Choroid plexus epithelial cell (primary cell): ENCODE data around the gene ATAD3C.
A peak's percentile ranks its signal among the peaks of the same experiment; 100 is the strongest.
"Not testable (repeated sequence)": the region's sequence is repeated elsewhere in the genome, so short reads cannot be mapped to it uniquely, and the experiment has no call there.

Experiments used
- DNase-seq: peaks from one replicate; pipeline ENCODE4 v3.0.0-alpha.2; 2010; ENCODE audit warnings: low read depth
- H3K4me3 ChIP-seq: 2 replicates; pipeline ENCODE4 v1.5.1; 2011; ENCODE audit warnings: low read depth, mild to moderate bottlenecking, control low read depth, low read length, moderate library complexity
- CTCF ChIP-seq: conservative IDR thresholded peaks from 2 replicates; pipeline ENCODE4 v1.5.1; 2011; ENCODE audit warnings: low read depth, mild to moderate bottlenecking, control low read depth, inconsistent platforms, low read length, moderate library complexity

The ATAD3C gene

DNA sequence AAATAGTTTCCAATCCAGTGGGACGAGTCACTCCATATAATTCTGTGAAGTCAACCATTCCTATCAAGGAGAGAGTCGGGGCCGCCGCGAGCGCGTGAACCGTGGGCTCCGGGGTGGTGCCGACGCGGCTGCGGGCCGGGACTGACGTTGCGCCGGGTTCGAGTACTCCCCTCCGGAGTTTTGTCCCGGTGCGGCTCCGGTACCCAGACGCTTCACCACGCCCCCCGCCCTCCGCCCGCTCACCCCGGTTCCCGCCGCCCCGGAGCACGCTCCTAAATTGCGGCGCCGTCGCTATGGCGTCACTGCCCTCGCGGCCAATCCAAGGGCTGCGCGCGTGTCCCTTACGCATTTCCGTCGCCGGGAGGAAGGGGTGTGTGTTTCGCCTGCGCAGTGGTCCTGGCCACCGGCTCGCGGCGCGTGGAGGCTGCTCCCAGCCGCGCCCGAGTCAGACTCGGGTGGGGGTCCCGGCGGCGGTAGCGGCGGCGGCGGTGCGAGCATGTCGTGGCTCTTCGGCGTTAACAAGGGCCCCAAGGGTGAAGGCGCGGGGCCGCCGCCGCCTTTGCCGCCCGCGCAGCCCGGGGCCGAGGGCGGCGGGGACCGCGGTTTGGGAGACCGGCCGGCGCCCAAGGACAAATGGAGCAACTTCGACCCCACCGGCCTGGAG lies 22.0 kb downstream of the ATAD3C start, which contains the start of gene ATAD3B:
ATAD3B (plus strand) TSS at position 377 of the 664 bp plus-strand sequence; CDS start at position 497, 120 bp downstream.
- peak; percentile 91 for DNase-seq
- peak within 1 kb of the TSS; percentile 85 for H3K4me3 ChIP-seq
- TF ChIP-seq CTCF = no peak

GRCh38 chr1:1472053-1472876 lies 22.8 kb downstream of the ATAD3C start:
- peak overlapping the region; percentile 66 for H3K4me3 ChIP-seq
- DNase-seq = peak; percentile 12

DNA sequence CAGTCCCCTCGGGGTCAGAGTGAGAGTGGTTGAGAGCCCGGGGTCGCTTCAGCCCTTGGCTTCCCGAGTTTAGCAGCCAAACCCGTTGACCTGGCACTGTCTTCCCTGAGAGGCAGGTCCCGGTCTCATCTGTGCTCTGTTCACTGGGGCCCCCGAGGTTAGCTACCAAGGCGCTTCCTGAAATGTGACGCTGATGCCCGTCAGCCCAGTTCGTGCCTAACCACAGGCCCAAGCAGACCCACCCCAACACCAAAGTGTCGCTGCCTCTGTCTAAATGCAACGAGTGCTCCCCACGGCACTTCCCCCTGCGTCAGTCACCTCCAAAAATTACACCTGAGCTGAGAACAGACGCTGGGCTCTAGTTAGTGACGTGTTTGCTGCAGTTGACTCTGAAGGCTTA lies 26.5 kb downstream of the ATAD3C start:
- H3K4me3 ChIP-seq, DNase-seq: not testable (repeated sequence)

DNA sequence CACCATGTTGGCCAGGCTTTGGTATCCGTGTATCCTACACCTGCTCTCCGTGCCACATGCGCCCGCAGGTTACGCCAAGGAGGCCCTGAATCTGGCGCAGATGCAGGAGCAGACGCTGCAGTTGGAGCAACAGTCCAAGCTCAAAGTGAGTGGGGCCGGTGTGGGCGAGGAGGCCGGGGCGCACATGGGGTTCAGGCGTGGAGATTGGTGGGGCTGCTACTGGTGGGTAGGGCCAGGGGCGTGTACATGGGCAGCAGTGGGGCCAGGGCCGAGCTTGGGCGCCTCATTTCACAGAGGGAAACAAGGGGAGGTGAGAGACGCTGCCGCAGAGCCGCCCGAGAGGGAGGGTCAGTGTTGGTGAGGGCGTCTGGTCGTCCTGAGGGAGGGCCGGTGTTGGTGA lies 27.7 kb downstream of the ATAD3C start:
- DNase-seq = no peak
- no peak overlapping the region for H3K4me3 ChIP-seq
- TF ChIP-seq CTCF = no peak

DNA sequence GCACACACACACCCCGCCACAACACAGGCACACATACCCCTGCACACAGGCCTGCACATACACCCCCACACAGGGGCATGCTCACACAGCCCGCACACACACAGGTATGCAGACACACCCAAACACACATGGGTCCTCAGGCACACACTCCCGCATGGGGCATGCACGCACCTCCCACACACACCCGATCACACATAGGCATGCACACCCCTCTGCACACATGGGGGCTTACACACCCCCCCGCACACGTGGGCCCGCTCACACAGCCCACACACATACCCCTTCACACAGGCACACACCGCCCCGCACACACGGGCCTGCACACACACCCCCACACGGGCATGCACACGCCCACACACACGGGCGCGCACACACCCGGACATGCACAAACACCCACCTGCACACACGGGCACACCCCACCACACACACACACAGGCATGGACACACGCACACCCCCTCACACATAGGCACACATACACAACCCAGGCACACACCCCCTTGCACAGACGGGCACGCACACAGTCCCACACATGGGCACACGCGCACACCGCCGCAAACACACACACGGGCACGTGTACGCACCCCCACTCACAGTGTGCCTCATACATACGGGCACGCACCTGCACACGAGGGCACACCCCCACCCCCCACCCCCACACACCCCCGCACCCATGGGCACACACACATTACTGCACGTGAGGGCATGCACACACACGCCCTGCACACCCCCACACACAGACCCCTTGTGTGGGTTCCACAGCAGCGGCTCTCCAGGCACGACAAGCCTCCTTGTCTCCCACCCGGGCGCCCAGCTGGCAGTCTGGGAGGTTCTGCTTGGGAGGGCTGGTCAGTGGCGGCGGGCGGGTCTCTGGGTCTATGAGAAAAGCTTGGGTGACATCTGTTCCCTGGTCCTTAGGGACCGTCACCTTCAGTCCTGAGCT lies 30.3 kb downstream of the ATAD3C start:
- no peak for TF ChIP-seq CTCF
- no peak overlapping the region for H3K4me3 ChIP-seq
- DNase-seq = no peak

GRCh38 chr1:1480488-1480867 lies 31.0 kb downstream of the ATAD3C start:
- not testable (repeated sequence) for DNase-seq, H3K4me3 ChIP-seq

DNA sequence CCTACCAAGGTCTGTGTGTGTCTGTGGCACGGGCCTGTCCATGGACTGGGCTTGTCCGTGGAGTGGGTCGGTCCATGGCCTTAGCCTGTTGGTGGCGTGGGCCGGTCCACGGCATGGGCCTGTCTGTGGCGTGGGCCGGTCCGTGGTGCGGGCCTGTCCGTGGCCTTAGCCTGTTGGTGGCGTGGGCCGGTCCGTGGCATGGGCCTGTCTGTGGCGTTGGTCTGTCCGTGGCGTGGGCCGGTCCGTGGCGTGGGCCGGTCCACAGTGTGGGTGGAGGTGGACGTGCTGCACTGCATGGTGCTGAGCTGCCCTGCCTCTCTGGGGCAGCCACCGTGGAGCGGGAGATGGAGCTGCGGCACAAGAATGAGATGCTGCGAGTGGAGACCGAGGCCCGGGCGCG lies 32.3 kb downstream of the ATAD3C start:
- H3K4me3 ChIP-seq, DNase-seq: not testable (repeated sequence)

DNA sequence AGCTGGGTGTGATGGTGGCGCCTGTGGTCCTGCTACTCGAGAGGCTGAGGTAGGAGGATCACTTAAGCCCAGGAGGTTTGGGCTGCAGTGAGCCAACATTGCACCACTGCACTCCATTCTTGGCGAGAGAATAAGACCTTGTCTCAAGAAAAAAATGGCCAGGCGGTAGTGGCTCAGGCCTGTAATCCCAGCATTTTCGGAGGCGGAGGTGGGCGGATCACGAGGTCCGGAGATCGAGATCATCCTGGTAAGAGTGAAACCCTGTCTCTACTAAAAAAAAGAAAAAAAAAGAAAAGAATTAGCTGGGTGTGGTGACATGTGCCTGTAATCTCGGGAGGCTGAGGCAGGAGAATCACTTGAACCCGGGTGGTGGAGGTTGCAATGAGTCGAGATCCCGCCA lies 33.4 kb downstream of the ATAD3C start:
- TF ChIP-seq CTCF = no peak
- no peak for DNase-seq
- H3K4me3 ChIP-seq = no peak overlapping the region

GRCh38 chr1:1483714-1484113 lies 34.2 kb downstream of the ATAD3C start:
- no peak for DNase-seq
- TF ChIP-seq CTCF = no peak
- no peak overlapping the region for H3K4me3 ChIP-seq

GRCh38 chr1:1484976-1485750 lies 35.7 kb downstream of the ATAD3C start:
- DNase-seq, H3K4me3 ChIP-seq: not testable (repeated sequence)

GRCh38 chr1:1485755-1486317 lies 36.3 kb downstream of the ATAD3C start:
- not testable (repeated sequence) for DNase-seq, H3K4me3 ChIP-seq
